MM.1S (cell line): ENCODE data around the gene MAGI1.

ENCODE experiments used
- DNase-seq: peaks from one replicate; pipeline ENCODE4 v3.0.0-alpha.2; 2015
- H2AFZ ChIP-seq: fragments of 300-600 bp; sonication (generic); 2 replicates; pipeline ENCODE4 v1.6.0; 2016; ENCODE audit warnings: antibody characterized with exemption, low read length
- H3F3A ChIP-seq: fragments of 300-600 bp; sonication (generic); 2 replicates; pipeline ENCODE4 v1.6.1; 2016; ENCODE audit warnings: mild to moderate bottlenecking, antibody characterized with exemption, low read length, moderate library complexity, mixed read lengths; ENCODE audit not compliant: insufficient read depth
- H3K27ac ChIP-seq: fragments of 300-600 bp; sonication (generic); 2 replicates; pipeline ENCODE4 v1.5.1; 2016; ENCODE audit warnings: mild to moderate bottlenecking, low read length
- H3K27me3 ChIP-seq: fragments of 300-600 bp; sonication (generic); replicated peaks from 2 replicates; pipeline ENCODE4 v1.6.0; 2016; ENCODE audit warnings: low read length; ENCODE audit not compliant: insufficient read depth
- H3K36me3 ChIP-seq: fragments of 300-600 bp; sonication (generic); replicated peaks from 2 replicates; pipeline ENCODE4 v1.6.1; 2016; ENCODE audit warnings: mild to moderate bottlenecking, low read length, mixed read lengths; ENCODE audit not compliant: insufficient read depth
- H3K4me1 ChIP-seq: fragments of 300-600 bp; sonication (generic); 2 replicates; pipeline ENCODE4 v1.6.1; 2016; ENCODE audit warnings: low read length, mixed read lengths
- H3K4me2 ChIP-seq: fragments of 300-600 bp; sonication (generic); 2 replicates; pipeline ENCODE4 v1.6.0; 2016; ENCODE audit warnings: low read depth, low read length
- H3K4me3 ChIP-seq: fragments of 300-600 bp; sonication (generic); 2 replicates; pipeline ENCODE4 v1.5.1; 2016; ENCODE audit warnings: low read length, mixed read lengths
- H3K79me2 ChIP-seq: fragments of 300-600 bp; sonication (generic); 2 replicates; pipeline ENCODE4 v1.6.1; 2016; ENCODE audit warnings: mixed run types, low read length, mixed read lengths
- H3K9ac ChIP-seq: fragments of 300-600 bp; sonication (generic); 2 replicates; pipeline ENCODE4 v1.6.1; 2016; ENCODE audit warnings: low read length, mixed read lengths
- H3K9me2 ChIP-seq: fragments of 300-600 bp; sonication (generic); replicated peaks from 2 replicates; pipeline ENCODE4 v1.6.1; 2016; ENCODE audit warnings: mild to moderate bottlenecking, low read length, mixed read lengths; ENCODE audit not compliant: insufficient read depth
- H3K9me3 ChIP-seq: fragments of 300-600 bp; sonication (generic); replicated peaks from 2 replicates; pipeline ENCODE4 v1.6.1; 2016; ENCODE audit warnings: mild to moderate bottlenecking, low read length, mixed read lengths; ENCODE audit not compliant: insufficient read depth
- H4K20me1 ChIP-seq: fragments of 300-600 bp; sonication (generic); 2 replicates; pipeline ENCODE4 v1.6.1; 2016; ENCODE audit warnings: mild to moderate bottlenecking, low read length, moderate library complexity, mixed read lengths; ENCODE audit not compliant: insufficient read depth
- EZH2 ChIP-seq: fragments of 300-600 bp; sonication (generic); optimal IDR thresholded peaks from 2 replicates; pipeline ENCODE3; 2017; ENCODE audit warnings: low read depth, mild to moderate bottlenecking, antibody characterized with exemption, low read length, mixed read lengths
- EZH2phosphoT487 ChIP-seq: fragments of 300-600 bp; sonication (generic); IDR thresholded peaks from 2 replicates; pipeline ENCODE4 v1.6.1; 2018; ENCODE audit warnings: antibody characterized with exemption, low read length
- TF ChIP-seq, protein P1 (sequence below): fragments of 300-600 bp; sonication (generic); IDR thresholded peaks from 2 replicates; pipeline ENCODE4 v1.5.1; 2016; ENCODE audit warnings: antibody characterized with exemption, low read length, mixed read lengths

MAGI1 gene

DNA sequence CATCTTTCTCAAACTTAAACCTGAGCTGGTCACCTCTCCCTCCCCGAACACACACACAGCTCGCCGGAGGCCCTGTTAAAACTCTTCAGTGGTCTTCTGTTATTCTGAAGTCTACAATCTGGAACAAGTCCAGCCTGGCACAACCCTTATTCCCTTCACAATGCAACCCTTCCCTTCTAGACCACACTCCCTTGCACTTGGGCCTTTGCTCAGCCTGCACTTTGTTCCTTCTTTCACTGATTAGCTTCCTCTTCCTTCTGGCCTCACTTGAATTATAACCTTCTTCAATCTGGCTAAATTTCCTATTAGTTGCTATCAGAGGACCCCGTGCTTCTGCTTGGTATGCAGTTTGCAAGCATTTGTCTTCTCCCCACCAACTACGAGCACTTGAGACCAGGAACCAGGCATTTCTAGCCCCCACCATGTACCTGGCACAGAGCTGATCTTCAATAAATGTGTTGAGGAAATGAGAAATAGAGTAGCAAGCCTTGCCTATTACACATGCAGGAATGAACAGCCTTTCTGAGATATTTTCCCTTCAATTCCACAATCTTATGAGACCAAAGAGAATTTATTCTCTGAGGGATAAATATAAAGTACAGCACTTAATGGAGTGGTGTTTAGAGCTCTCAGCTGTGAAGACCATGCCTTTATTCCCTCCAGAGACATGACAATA is 687.8 kb downstream of the MAGI1 start:
- H3K9ac ChIP-seq: no peak overlapping the region
- DNase-seq: no peak

DNA sequence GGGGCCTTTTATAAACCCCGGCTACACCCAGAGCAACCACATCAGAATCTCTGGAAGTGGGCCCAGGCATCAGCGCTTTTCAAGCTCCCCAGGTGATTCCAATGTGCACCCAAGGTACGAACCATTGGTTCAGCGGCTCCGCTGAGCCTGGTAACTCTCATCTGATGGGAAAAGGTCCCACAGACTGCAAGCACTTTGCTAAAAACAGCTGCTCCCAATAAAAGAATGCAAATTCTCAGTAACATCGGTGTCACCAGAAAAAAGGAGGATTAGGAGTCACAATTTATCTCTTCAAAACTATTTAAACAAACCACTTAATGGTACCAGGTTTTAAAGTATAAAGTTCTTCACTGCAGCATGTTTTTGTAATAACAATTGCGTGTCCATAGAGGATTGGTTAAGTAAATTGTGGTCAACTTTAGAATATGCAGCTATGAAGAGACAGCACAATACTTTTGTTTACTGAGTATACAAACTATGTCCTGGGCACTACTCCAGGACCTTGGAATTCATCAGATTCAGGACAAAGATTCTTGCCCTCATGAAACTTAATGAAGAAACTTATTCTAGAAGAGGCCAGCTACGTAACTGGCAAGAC is 690.2 kb downstream of the MAGI1 start:
- no peak overlapping the region for H3K4me2 ChIP-seq
- no peak for DNase-seq
- no peak overlapping the region for H3K9ac ChIP-seq
- no peak overlapping the region for H2AFZ ChIP-seq
- H3K36me3 ChIP-seq: no peaks in the 10 kb centered on the region
- H3K27me3 ChIP-seq: no peaks in the 10 kb centered on the region
- H3K4me3 ChIP-seq: no peak overlapping the region
- H3K9me3 ChIP-seq: no peaks in the 10 kb centered on the region
- H4K20me1 ChIP-seq: no peaks in the 10 kb centered on the region
- TF ChIP-seq, protein P1, sequence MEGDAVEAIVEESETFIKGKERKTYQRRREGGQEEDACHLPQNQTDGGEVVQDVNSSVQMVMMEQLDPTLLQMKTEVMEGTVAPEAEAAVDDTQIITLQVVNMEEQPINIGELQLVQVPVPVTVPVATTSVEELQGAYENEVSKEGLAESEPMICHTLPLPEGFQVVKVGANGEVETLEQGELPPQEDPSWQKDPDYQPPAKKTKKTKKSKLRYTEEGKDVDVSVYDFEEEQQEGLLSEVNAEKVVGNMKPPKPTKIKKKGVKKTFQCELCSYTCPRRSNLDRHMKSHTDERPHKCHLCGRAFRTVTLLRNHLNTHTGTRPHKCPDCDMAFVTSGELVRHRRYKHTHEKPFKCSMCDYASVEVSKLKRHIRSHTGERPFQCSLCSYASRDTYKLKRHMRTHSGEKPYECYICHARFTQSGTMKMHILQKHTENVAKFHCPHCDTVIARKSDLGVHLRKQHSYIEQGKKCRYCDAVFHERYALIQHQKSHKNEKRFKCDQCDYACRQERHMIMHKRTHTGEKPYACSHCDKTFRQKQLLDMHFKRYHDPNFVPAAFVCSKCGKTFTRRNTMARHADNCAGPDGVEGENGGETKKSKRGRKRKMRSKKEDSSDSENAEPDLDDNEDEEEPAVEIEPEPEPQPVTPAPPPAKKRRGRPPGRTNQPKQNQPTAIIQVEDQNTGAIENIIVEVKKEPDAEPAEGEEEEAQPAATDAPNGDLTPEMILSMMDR: no peak
- TF ChIP-seq EZH2 (no peak), EZH2phosphoT487 (no peak)
- H3K9me2 ChIP-seq: no peaks in the 10 kb centered on the region
- H3K79me2 ChIP-seq: no peaks in the 10 kb centered on the region
- H3K4me1 ChIP-seq: no peaks in the 10 kb centered on the region
- no peaks in the 10 kb centered on the region for H3F3A ChIP-seq
- no peak overlapping the region for H3K27ac ChIP-seq

More for the DNA sequence above, 687.8 kb downstream of the MAGI1 start:
- no peak for TF ChIP-seq EZH2
- TF ChIP-seq, protein P1: no peak
- TF ChIP-seq EZH2phosphoT487: no peak
- no peaks in the 10 kb centered on the region for H3F3A ChIP-seq
- no peak overlapping the region for H3K27ac ChIP-seq
- no peak overlapping the region for H2AFZ ChIP-seq
- H3K9me2 ChIP-seq: no peaks in the 10 kb centered on the region
- no peaks in the 10 kb centered on the region for H3K9me3 ChIP-seq
- no peaks in the 10 kb centered on the region for H3K79me2 ChIP-seq
- H4K20me1 ChIP-seq: no peaks in the 10 kb centered on the region
- H3K36me3 ChIP-seq: no peaks in the 10 kb centered on the region
- H3K4me2 ChIP-seq: no peak overlapping the region
- no peak overlapping the region for H3K4me3 ChIP-seq
- H3K4me1 ChIP-seq: no peaks in the 10 kb centered on the region
- H3K27me3 ChIP-seq: no peaks in the 10 kb centered on the region

DNA sequence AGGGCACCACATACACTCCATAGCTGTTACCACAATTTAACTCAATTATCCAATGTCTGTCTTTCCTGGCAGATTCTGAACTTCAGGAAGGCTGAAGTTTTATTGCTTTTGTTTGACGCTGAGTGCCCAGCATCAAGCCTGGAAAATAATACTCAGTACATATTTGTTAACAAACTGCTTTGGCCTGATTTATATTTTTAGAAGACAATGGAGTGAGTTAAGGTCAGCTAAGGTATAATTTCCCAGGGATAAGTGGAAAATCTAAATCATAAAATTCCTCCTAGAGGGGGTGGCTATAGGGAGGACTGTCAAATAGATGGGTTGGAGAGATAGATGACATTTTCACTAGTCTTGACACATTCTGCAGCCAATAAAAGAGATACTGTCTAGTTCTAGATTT is 691.6 kb downstream of the MAGI1 start:
- H3K4me1 ChIP-seq: no peaks in the 10 kb centered on the region
- no peak overlapping the region for H3K4me2 ChIP-seq
- H3K27ac ChIP-seq: no peak overlapping the region
- H3K36me3 ChIP-seq: no peaks in the 10 kb centered on the region
- no peaks in the 10 kb centered on the region for H3K9me2 ChIP-seq
- H3K27me3 ChIP-seq: no peaks in the 10 kb centered on the region
- H3K9me3 ChIP-seq: no peaks in the 10 kb centered on the region
- DNase-seq: no peak
- no peak overlapping the region for H2AFZ ChIP-seq
- H3K9ac ChIP-seq: no peak overlapping the region
- H3K4me3 ChIP-seq: no peak overlapping the region
- no peaks in the 10 kb centered on the region for H3F3A ChIP-seq
- no peak for TF ChIP-seq EZH2
- TF ChIP-seq, protein P1: no peak
- TF ChIP-seq EZH2phosphoT487: no peak
- no peaks in the 10 kb centered on the region for H4K20me1 ChIP-seq
- no peaks in the 10 kb centered on the region for H3K79me2 ChIP-seq
